Measurements from ENCODE around the gene PRKCSH.
"Not testable (repeated sequence)": the region's sequence is repeated elsewhere in the genome, so short reads cannot be mapped to it uniquely, and the experiment has no call there.

PRKCSH gene, protein sequence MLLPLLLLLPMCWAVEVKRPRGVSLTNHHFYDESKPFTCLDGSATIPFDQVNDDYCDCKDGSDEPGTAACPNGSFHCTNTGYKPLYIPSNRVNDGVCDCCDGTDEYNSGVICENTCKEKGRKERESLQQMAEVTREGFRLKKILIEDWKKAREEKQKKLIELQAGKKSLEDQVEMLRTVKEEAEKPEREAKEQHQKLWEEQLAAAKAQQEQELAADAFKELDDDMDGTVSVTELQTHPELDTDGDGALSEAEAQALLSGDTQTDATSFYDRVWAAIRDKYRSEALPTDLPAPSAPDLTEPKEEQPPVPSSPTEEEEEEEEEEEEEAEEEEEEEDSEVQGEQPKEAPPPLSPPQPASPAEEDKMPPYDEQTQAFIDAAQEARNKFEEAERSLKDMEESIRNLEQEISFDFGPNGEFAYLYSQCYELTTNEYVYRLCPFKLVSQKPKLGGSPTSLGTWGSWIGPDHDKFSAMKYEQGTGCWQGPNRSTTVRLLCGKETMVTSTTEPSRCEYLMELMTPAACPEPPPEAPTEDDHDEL

DNA sequence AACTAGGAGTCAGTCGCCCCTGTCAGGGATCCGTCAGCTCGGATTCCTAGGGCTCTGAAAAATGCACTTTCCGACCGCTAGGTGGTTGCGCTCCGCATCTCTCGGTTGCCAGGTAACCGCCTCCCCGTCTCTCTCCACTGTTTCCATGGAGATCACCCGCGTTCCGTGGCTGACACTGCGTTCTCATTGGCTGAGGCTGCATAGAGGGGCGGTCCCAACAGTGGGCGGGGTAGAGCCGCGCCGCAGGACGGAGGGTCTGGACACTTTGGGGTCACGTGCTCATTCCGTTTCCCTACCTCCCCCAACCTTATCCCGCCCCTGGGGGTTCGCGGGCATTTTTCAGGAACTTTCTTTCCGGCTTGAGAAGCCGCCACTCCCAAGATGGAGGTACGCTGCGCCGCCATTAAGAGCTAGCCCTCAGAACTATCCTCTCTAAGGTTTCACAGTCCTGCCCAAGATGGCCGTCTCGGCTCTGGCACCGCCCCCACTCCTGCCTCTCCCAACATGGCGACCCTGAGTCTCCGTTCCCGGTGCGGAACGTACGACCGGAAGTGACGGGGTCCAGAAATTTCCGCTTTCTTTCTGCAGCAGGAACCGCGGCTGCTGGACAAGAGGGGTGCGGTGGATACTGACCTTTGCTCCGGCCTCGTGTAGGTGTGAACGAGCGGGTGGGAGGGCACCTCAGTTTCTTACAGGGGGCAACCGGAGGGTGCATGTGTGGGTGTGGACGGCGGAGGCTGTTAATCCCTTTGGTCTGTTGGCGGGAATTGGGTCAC is at the start of gene PRKCSH, which contains the start of gene ODAD3:
Gene PRKCSH (plus strand): TSS at position 579 of the 776 bp plus-strand sequence. CDS start 483 bp downstream, outside the sequence.
Gene ODAD3 (minus strand): TSS at position 65 of the 776 bp plus-strand sequence. CDS start 105 bp downstream, outside the sequence.
- DNase-seq (ENCODE audit: low spot score), result peak; percentile 100

DNA sequence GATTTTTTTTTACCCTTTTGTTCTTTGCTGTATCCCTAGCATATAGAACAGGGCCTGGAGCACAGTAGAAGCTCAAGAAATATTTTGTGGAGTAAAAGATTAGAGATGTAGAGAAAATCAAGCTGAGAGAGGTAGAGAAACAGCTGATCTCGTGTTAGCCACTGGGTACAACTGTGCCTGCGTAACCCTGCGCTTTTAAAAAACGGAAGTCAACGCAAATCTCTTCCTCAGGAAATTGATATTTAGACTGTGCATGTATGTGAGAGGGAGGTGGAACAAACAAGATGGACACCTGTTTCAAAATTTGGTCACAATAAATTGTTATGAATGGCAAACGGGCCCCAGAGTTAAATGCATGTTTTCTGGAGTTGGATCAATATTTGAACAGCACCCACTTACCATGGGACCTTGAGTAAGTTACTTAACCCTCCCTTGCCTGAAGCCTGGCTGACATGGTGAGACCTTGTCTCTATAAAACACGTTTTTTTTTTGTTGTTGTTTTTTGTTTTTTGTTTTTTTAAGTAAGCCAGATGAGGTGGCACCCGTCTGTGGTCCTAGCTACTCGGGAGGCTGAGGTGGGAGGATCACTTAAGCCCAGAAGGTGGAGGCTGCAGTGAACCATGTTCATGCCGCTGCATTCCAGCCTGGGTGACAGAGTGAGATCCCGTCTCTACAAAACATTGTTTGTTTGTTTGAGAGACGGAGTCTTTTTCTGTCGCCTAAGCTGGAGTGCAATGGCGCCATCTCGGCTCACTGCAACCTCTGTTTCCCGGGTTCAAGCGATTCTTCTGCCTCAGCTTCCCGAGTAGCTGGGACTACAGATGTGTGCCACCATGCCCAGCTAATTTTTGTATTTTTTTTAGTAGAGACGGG is 48.0 kb upstream of the PRKCSH start:
- DNase-seq (ENCODE audit: low spot score), result no peak

DNA sequence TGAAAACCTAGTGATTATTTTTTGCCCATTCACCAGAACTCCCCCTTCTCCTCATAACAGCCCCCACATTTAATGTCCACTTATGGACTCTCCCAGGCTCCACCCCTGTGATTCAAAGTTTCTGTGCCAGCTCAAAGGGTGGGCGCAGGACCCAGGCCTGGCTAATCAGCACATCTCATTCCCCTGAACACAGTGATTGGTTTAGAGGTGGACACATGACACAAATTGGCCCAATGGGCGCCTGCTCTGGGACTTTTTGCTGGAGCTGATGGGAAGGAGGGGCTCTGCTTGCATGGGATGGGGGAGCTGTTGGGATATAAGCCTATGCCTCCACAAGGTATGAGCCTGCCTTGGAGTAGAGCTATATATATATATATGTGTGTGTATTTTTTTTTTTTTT is 45.1 kb upstream of the PRKCSH start:
- no peak for DNase-seq (ENCODE audit: low spot score)

DNA sequence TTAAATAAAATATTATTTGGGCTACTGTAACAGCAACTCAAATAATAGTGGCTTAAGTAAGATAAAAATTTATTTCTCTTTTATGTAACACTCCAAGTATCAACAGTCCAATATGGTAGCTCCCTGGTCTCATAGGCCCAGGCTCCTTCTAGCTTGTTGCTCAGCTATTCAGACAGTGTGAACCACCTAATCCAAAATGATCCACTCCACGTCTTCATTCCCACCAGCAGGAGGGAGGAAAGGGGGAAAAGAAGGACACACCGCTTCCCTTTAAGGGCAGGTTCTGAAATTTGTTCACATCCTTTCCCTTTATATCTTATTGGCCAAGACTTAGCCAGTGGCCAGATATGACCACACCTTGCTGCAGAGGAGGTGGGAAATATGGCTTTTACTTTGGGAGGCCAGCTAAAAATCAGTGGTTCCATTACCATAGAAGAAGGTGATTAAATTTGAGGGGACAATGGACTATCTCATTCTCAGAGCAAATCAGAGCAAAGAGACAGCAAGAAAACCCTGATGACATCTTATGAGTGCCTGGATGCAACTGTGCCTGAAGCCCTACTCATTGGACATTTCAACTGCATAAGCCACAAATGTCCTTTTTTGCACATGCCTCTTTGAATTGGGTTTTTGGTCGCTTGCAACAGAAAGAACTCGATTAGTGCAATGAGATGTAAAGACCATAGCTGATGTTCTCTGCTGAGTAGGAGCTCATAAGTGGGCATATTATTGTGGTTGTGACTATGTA is 44.3 kb upstream of the PRKCSH start:
- DNase-seq (ENCODE audit: low spot score), result no peak

DNA sequence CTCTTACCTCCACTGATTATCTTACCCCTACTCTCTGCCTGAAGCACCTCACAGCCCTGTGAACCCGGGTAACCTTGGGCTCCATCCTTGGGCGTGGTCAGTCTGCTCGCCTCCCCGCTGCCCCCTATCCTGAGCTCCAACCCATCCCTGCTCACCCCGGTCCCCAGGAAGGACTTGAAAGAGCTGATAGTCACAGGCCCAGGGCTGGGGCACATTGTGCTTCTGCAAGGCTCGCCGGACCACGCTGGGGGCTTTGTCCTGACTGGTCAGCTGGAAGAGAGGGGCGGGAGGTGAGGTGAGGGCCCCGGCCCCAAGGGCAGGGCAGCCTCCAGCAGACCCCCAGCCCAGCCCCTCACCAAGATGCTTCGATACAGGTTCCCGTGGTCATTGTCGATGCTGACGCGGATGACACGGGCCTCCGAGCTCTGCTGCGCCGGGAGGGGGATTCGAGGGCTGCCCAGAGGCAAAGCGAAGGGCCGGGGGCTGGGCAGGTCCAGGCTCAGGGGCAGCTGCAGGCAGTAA is 38.3 kb upstream of the PRKCSH start:
- no peak for DNase-seq (ENCODE audit: low spot score)

DNA sequence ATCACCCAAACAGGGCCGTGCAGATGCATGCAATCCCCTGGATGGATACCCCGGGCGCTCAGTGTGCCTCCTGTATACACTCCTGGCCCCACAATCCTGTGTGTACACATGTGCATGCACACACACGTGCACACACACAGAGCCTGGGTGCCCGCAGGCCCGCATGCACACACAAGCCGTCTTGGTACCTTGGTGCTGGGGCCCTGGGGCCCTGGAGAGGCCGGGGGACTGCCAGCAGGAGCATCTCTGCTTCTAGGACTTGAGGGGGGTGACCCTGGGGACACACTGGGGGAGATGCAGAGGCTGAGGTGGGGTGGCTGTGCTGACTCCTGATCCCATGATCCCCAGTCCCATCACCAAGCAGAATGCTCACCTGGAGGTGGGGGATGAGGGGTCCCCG is 35.8 kb upstream of the PRKCSH start:
- DNase-seq (ENCODE audit: low spot score), result no peak

DNA sequence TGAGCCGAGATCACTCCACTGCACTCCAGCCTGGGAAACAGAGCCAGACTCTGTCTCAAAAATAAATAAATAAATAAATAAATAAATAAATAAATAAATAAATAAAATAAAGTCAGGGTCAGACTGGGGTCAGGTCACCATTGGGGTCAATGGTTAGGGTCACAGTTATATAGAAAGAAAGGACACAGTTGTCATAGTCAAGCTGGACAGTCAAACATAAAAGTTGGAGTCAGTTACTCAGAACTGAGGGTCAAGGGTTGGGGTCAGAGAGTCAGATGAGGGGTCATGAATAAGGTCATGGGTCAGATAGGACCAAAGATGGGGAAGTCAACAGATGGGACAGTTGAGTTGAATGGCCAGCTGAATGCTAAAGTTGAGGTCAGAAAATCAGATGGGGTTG is 34.6 kb upstream of the PRKCSH start:
- DNase-seq (ENCODE audit: low spot score), result no peak

DNA sequence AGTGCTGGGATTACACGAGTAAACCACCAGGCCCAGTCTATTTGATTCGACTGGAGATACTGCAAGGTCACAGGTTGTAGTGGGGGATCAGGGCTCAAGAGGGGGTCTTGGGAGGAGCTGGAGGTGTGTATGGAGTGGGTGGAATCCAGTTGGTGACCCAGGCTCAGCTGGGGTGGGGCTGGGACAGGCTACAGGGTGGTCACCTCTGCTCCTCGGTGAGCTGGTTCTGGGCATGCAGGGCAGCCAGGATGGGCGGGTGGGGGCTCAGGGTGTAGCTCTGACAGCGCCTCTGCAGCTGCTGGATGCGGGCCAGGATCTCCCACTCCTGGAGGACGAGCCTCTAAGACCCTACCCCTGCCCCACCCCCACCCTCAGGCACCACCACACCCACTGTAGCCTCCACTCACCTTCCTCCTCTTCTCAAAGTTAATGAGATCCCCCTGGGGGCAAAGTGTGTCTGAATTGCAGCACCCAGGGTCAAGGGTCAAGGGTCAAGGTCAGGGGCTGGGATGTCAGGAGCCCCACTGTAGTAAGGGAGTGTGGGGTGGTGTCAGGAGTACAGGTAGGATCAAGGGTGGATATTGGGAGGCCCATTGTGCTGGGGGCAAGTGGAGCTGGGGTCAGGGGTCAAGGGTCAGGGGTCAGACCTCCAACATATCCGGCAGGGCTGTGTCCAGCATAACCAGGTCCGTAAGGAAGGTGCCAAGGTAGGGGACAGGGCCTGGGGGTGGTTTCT is 33.5 kb upstream of the PRKCSH start:
- no peak for DNase-seq (ENCODE audit: low spot score)

DNA sequence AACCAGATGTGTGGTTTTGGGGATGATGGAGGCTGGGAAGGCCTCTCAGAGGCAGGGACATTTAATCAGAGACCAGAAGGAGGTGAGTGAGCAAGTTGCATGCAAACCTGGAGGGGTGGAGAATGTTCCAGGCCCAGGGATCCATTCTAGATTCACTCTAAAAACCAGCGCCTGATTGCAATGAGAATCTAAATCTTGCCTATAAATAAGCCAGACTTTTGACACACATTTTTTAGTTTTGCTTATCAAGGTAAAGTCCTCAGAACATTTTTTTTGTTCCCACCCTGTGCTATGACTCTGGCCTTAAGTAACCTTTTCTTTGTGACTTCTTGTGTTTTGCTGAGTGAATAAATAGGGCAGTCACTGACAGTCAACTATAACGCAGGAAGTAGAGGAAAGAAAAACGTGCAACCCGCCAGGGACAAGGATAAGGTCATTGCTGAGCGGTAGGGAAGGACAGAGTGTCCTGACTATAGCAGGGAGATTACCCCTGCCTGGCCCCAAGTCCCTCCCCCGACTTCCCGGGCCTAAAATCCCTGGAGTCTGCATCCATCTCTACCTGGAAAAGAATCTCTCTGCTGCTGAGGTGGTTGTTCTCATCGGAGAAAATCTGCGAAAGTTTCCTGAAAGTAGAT is 30.7 kb upstream of the PRKCSH start:
- DNase-seq (ENCODE audit: low spot score), result no peak

DNA sequence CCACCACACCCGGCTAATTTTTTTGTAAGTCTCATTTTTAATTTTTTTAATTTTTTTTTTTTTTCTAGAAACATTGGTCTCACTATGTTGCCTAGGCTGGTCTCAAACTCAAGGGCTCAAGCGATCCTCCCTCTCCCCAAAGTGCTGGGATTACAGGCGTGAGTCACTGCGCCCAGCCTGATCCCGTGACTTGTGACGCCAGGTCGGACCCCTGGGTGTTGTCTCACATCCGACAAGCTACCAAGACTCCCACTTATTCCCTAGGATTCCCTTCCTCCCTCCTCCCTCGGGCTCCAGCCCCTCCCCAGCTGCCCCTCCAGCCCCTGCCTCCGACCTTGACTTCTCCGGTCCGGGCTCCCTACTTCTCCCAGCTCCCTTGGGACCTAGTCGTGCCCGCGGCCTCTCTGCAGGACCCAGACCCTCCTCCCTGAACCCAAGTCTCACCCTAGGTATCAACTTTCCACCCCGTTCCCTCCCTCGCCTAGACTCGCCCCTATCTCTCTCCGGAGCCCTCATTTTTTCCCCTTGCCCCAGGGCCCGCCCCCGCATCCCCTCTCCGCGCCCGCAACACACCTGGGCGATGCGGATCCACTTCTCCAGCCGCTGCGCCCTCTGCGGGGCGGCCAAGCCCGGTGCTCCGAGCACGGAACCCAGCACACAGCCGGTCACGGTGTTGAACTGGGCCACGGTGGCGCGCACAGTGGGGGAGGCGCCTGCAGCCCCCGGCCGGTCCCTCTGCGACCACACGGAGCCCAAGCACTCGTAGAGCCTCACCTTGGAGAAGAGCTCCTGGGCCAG is 29.4 kb upstream of the PRKCSH start:
- DNase-seq (ENCODE audit: low spot score), result no peak

DNA sequence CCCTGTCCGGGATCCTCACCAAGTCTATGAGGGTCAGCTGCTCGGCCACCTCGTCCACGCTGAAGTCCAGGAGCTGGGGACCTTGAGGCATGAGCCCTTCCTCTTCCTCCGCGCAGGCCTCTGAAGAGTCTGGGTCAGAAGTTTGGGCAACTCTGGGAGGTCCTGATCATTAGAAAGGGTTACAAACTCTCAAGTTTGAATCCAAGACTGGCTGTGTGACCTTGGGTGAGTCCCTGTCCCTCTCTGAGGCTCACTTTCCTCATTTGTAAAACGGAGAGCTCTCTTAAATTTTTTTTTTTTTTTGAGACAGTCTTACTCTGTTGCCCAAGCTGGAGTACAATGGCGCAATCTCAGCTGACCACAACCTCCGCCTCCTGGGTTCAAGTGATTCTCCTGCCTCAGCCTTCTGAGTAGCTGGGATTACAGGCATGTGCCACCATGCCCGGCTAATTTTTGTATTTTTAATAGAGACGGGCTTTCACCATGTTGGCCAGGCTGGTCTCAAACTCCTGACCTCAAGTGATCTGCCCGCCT is 28.7 kb upstream of the PRKCSH start:
- not testable (repeated sequence) for DNase-seq (ENCODE audit: low spot score)

DNA sequence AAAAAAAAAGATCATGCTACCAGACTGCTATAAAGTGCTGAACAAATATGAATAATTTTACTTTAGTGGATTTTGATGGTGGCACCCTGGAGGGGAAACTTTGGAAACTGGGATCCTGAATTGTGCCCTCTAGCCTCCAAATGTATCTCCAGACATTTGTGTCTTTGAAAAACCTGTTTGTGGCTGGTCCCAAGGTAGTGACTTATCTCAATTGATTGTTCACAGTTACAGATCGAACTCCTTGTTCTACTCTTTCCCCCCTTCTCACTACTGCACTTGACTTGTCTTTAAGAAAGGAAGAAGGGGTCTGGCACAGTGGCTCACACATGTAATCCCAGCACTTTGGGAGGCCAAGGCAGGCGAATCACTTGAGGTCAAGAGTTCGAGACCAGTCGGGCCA is 26.8 kb upstream of the PRKCSH start:
- no peak for DNase-seq (ENCODE audit: low spot score)

DNA sequence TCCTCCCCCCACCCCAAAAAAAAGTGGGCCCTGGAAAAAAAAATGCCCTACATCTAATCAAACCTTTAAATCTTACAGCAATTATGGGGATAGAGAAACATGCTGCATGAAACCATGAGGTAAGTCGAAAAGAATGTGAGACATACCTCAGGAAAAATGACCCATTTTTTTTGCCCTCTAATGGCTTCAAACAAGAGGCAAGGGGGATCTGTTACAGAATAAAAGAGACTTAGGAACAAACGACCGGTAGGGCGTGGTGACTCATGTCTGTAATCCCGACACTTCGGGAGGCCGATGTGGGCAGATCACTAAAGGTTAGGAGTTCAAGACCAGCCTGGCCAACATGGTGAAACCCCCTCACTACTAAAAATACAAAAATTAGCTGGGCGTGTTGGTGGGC is 24.8 kb upstream of the PRKCSH start:
- no peak for DNase-seq (ENCODE audit: low spot score)

DNA sequence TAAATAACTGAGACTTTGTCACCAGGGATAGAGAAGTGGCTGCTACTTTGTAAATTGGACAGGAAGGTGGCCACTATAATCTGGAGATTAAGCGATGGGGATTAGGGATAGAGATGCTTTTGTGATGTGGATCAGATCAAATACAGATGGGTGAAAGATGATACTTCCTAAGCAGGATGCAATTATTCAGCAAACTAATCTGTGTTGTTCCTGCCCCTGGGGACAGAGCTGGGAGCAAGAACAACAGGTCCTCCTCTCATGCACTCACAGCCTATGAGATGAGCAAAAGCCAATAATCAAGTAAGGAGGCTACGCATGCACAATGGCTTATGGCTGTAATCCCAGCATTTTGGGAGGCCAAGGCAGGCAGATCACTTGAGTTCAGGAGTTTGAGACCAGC is 20.9 kb upstream of the PRKCSH start:
- DNase-seq (ENCODE audit: low spot score), result no peak

DNA sequence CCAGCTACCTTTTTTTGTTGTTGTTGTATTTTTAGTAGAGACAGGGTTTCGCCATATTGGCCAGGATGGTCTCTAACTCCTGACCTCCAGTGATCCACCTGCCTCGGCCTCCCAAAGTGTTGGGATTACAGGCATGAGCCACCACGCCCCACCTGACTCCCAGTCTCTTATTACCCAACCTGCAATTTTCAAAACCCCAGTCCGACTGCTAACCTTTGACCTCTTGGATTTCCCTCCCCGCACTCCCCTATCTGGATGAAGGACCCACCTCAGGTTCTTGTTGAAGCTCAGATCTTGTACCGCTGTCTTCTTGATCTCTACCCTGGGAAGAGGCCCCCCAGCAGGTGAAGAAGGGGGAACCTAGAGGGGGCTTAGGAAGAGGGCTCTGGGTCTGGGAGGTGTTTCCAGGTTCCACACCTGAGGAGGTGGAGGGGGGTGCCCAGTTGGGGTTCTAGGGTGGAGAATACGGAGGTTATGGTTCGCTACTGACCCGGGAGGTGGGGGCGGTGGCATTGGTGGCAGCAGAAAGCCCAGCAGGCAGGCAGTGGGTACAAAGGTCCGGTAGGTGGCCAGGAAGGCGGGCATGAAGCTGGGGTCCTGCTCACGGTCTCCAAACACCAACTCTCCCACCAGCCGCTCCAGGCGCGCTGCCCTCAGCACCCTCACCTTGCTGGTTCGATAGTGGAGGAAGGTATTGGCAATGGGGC is 18.9 kb upstream of the PRKCSH start:
- DNase-seq (ENCODE audit: low spot score), result no peak

DNA sequence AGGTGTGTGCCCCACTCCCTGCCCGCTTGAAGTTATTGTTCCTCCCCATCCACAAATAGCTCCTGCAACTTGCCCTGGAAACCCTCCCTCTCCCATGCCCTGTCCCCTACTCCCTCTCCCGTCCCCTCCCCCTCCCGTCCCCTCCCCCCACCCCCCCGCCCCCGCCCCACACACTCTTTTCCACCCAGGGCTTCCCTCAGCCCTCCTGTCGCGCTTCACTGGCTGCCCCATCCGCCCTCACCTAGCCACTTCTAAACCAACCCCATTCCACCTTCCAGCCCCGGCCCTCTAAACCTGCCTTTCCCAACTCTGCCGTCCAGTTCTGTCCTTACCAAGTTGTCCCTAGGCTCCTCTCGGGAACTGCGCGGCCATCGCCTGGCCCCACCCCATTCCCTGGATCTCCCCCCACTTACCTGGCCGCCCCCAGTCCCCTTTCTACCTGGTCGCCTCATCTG is 17.3 kb upstream of the PRKCSH start:
- DNase-seq (ENCODE audit: low spot score), result no peak

DNA sequence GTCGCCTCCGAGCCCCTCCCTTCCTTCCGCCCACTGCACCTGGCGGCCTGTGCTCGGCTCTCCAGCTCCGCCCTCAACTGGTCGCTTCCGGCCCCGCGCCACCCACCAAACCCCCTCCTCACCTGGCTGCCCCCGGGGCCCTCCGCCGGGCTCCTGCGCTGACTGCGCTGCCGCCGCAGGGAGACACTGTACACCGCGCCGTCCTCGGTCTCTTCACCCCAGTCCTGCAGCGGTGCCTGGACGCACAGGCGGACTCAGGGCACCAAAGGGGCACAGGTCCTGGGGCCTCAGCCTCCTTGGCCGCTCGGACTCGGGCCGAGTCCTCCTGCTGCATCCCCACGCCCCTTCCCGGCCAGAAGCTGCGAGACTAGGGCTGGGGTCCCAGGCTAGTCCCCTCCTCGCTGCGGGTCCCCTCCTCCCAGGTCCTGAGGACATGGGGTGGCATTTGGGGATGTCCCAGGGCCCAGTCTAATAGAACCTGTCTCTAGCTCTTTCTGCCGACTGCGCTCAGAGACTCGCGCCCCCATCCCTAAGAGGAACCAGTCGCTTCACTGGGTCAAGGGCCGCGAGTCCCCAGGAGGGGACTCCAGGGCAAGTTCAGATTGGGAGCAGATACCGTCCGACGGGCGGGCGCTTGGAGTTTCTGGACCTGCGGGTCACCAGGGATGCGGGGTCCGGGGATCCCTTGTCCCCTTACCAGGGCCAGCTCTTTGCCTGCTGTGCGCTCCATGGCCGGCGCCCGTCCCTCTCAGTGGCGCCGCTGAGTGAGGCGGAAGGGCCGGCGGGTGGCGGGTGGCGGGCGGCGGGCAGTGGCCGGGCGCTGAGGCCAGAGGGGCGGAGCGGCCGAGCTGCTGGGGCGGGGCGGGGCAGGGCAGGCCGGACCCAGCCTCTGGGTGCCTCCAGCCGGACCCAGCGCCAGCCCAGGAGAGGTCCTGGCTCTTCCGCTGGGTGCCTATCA is 16.6 kb upstream of the PRKCSH start, which contains the start of gene RGL3:
Gene RGL3 (minus strand): TSS at position 766 of the 958 bp plus-strand sequence. CDS start 36 bp downstream, at position 730.
- peak; percentile 63 for DNase-seq (ENCODE audit: low spot score)
